ENCODE results near the gene PAFAH1B2.

PAFAH1B2 gene

GRCh38 chr11:117222991-117223740 is 79.1 kb downstream of the PAFAH1B2 start:
- no peak for DNase-seq

- no peak for DNase-seq
Observed at GRCh38 chr11:117223741-117224689, 79.9 kb downstream of the PAFAH1B2 start.

GRCh38 chr11:117225553-117226170 is 81.6 kb downstream of the PAFAH1B2 start:
- no peak for DNase-seq

All from fibroblast of skin of abdomen (primary cell).